GM12878 (cell line): ENCODE data around the gene FAM20B. TPM values are rescaled to one million over a fixed set of nuclear protein-coding genes. Genes with fewer than 3 reads are reported as not detected.

ENCODE experiments used
- ATAC-seq: fragments of 200-7000 bp; cut with Tn5 transposase; 3 replicates; pipeline ENCODE4 v1.9.1; 2020; ENCODE audit warnings: mild to moderate bottlenecking, moderate library complexity
- BruUV-seq: library from RNA; stranded (reverse); fragments of 400-500 nt; replicated peaks from 2 replicates; lab custom pipeline; 2021; lab: Mats Ljungman, UMichigan
- CTCF ChIA-PET: fragments of 300-600 bp; sonication (Branson Sonifier 250); formaldehyde crosslinking; extraction: SDS; loops from one replicate; lab custom pipeline; 2021; ENCODE audit warnings: inconsistent platforms; lab: Yijun Ruan, JAX
- POLR2A ChIA-PET: fragments of 350-600 bp; formaldehyde crosslinking; extraction: SDS; loops from one replicate; lab custom pipeline; 2021; ENCODE audit warnings: inconsistent platforms; lab: Charles Lee
- RAD21 ChIA-PET: fragments of 300-600 bp; sonication (Branson Sonifier 250); formaldehyde crosslinking; loops from one replicate; lab custom pipeline; 2023; ENCODE audit warnings: antibody characterized with exemption; ENCODE audit not compliant: unreplicated experiment; lab: Charles Lee
- SMC1A ChIA-PET: fragments of 300-600 bp; sonication (Branson Sonifier 250); formaldehyde crosslinking; loops from one replicate; lab custom pipeline; 2023; ENCODE audit not compliant: unreplicated experiment, uncharacterized antibody; lab: Charles Lee
- DNase-seq: peaks from one replicate; pipeline ENCODE4 v3.0.0-alpha.2; 2011; ENCODE audit warnings: low read depth, low spot score
- FAIRE-seq: peaks from 3 replicates; lab custom pipeline; 2011; peaks lifted over from hg19 to GRCh38; lab: Jason Lieb, UNC
- H2AFZ ChIP-seq: 2 replicates; pipeline ENCODE4 v1.6.0; 2011; ENCODE audit warnings: low read depth, low read length, control low read depth; ENCODE audit not compliant: control insufficient read depth
- H3K27ac ChIP-seq: 2 replicates; pipeline ENCODE4 v1.5.1; 2011; ENCODE audit warnings: control low read depth; ENCODE audit not compliant: control insufficient read depth, insufficient read depth
- H3K27me3 ChIP-seq, 2 experiments: replicated peaks in 1 of 2; 2 replicates each; pipeline versions ENCODE4 v1.6.0 to v1.6.1; 2011; ENCODE audit warnings: low read length in 1 of 2; ENCODE audit not compliant: control insufficient read depth in 2 of 2, insufficient read depth in 2 of 2
- H3K36me3 ChIP-seq, 2 experiments: 2 replicates each; pipeline ENCODE4 v1.5.1; 2011; ENCODE audit warnings: low read length in 1 of 2; ENCODE audit not compliant: control insufficient read depth in 2 of 2, insufficient read depth in 2 of 2
- H3K4me1 ChIP-seq: 2 replicates; pipeline ENCODE4 v1.6.1; 2011; ENCODE audit warnings: mild to moderate bottlenecking, low read length, moderate library complexity, mixed read lengths; ENCODE audit not compliant: control insufficient read depth, insufficient read depth
- H3K4me2 ChIP-seq: 2 replicates; pipeline ENCODE4 v1.6.0; 2011; ENCODE audit warnings: control low read depth; ENCODE audit not compliant: control insufficient read depth, insufficient read depth
- H3K4me3 ChIP-seq: fragments of 200-600 bp; sonication (generic); 2 replicates; pipeline ENCODE4 v1.5.1; 2016
- H3K79me2 ChIP-seq: 2 replicates; pipeline ENCODE4 v1.6.0; 2011; ENCODE audit warnings: low read length; ENCODE audit not compliant: control insufficient read depth, insufficient read depth
- H3K9ac ChIP-seq: 2 replicates; pipeline ENCODE4 v1.8.0; 2011; ENCODE audit warnings: low read length, control low read depth, mixed read lengths; ENCODE audit not compliant: control insufficient read depth, insufficient read depth
- H3K9me3 ChIP-seq: replicated peaks from 3 replicates; pipeline ENCODE4 v1.5.1; 2011; ENCODE audit warnings: mild to moderate bottlenecking, low read length; ENCODE audit not compliant: control insufficient read depth, insufficient read depth
- H4K20me1 ChIP-seq: 2 replicates; pipeline ENCODE4 v1.6.0; 2011; ENCODE audit not compliant: control insufficient read depth, insufficient read depth
- CEBPB ChIP-seq, 2 experiments: fragments of 150-350 bp in 1 of 2; IDR thresholded peaks; 2 replicates each; pipeline ENCODE4 v1.6.1; 2012 to 2014; ENCODE audit warnings: low read depth in 2 of 2, low read length in 2 of 2, borderline replicate concordance in 1 of 2, inconsistent platforms in 1 of 2
- CHD2 ChIP-seq: IDR thresholded peaks from 2 replicates; pipeline ENCODE4 v1.6.1; 2011; ENCODE audit warnings: low read depth, low read length, improper control_type of control experiment, borderline replicate concordance
- SIX5 ChIP-seq: IDR thresholded peaks from 2 replicates; pipeline ENCODE4 v1.6.1; 2011; ENCODE audit warnings: mild to moderate bottlenecking, low read depth, low read length, moderate library complexity; ENCODE audit not compliant: severe bottlenecking
- SMC3 ChIP-seq: IDR thresholded peaks from 2 replicates; pipeline ENCODE4 v1.6.1; 2011; ENCODE audit warnings: low read length, improper control_type of control experiment, borderline replicate concordance
- TCF3 ChIP-seq: IDR thresholded peaks from 2 replicates; pipeline ENCODE4 v1.6.1; 2012; ENCODE audit warnings: low read depth, mild to moderate bottlenecking, low read length, borderline replicate concordance; ENCODE audit not compliant: insufficient read depth
- TCF7 ChIP-seq: IDR thresholded peaks from 2 replicates; pipeline ENCODE4 v1.6.1; 2014; ENCODE audit warnings: antibody characterized with exemption, borderline replicate concordance
- ZNF217 ChIP-seq: fragments of 450-650 bp; IDR thresholded peaks from 2 replicates; pipeline ENCODE4 v1.6.1; 2017; ENCODE audit warnings: antibody characterized with exemption, mild to moderate bottlenecking
- ZNF24 ChIP-seq: fragments of 450-650 bp; IDR thresholded peaks from 2 replicates; pipeline ENCODE4 v1.6.1; 2017; ENCODE audit warnings: antibody characterized with exemption, mild to moderate bottlenecking
- WGBS: methylation state at CpG from one replicate; pipeline ENCODE4 v1.1.6; 2016; ENCODE audit warnings: low lambda C conversion rate; ENCODE audit not compliant: insufficient replicate concordance, insufficient coverage; ENCODE audit errors: missing lambda C conversion rate; 5-methylcytosine and 5-hydroxymethylcytosine counted together
- in situ Hi-C: fragments of 300-500 bp; cut with MboI; formaldehyde crosslinking; loops from 9 replicates; pipeline ENCODE4 v1.14.3; 2018; ENCODE audit warnings: mixed read lengths
- intact Hi-C: fragments of 100-400 bp; cut with micrococcal nuclease; formaldehyde crosslinking; loops from one replicate; pipeline ENCODE4 v1.14.2; 2022; ENCODE audit not compliant: unreplicated experiment
- polyA plus RNA-seq, 11 experiments: library from polyadenylated mRNA; depleted of rRNA in 4 of 11; unstranded in 6 of 11; stranded (reverse) in 5 of 11; fragments of >200 nt; fragmentation: Nextera tagmentation in 4 of 11; fragmentation: Illumina TruSeq in 1 of 11; extraction: Ambion mirVana in 4 of 11; extraction: Trizol in 1 of 11; gene quantifications; 1 replicate in 1 of 11; 2 replicates in 10 of 11; pipeline versions ENCODE4 v1.2.1 to v1.2.3, GENCODE V29; 2011 to 2016; ENCODE audit warnings: inconsistent platforms in 2 of 11, missing spikeins in 2 of 11, low read depth in 1 of 11
- total RNA-seq, 4 experiments: library from RNA; depleted of rRNA in 3 of 4; stranded (reverse); fragments of >200 nt in 3 of 4; fragmentation: Illumina TruSeq in 1 of 4; extraction: Trizol in 1 of 4; gene quantifications; 2 replicates each; pipeline versions ENCODE4 v1.2.1 to v1.2.3, GENCODE V29; 2013 to 2021
- TF ChIP-seq, protein P1 (sequence below): fragments of 450-650 bp; IDR thresholded peaks from 2 replicates; pipeline ENCODE4 v1.6.1; 2017; ENCODE audit warnings: antibody characterized with exemption, mild to moderate bottlenecking, moderate library complexity
- TF ChIP-seq, protein P2 (sequence below): fragments of 450-650 bp; formaldehyde crosslinking; IDR thresholded peaks from 2 replicates; pipeline ENCODE4 v1.4.0; 2022; ENCODE audit warnings: mild to moderate bottlenecking, moderate library complexity
- TF ChIP-seq, protein P3 (sequence below): fragments of 450-650 bp; formaldehyde crosslinking; IDR thresholded peaks from 2 replicates; pipeline ENCODE4 v1.5.0; 2022; ENCODE audit warnings: mild to moderate bottlenecking, missing genetic modification characterization
- TF ChIP-seq, protein P4 (sequence below): IDR thresholded peaks from 2 replicates; pipeline ENCODE4 v1.6.1; 2012; ENCODE audit warnings: low read depth, low read length, improper control_type of control experiment

Gene FAM20B
- total and polyA plus RNA-seq, 10 of the 15 experiments (the other 5 are each of a cell fraction or from before 2014, with no cell fraction given), result 2.4 to 25.6 (median 12.8) TPM

DNA sequence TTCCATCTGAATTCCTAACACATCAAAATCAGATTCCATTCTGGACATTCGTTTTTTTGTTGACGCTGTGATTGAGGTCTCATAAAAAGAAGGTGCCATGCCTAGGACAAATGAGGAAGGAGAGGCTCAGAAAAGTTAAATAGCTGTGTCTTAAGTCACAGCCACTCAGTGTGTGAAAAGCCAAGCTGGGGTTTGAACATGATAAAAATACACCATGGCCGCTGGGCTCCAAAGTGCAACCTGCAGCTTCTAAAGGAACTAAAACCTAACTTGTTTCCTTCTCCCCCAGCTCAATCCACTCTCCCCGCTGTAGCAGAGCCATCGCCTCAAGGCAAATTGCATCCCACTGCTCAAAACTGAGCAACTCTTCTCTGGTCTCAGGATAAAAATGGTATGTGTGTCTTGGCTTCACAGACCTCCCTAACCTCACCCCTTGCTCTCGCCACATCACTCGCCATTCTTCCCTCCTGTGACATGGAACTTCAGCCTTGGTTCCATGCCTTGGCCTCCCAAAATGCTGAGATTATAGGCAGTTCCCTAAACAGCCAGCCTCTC, 22.1 kb upstream of the FAM20B start:
- intact Hi-C loops, result loop anchor here (2.0 kb wide), 2 partner anchors 191 to 693 kb away; no protein-coding TSS in a partner anchor
- no peaks in the 10 kb centered on the region for H3K9me3 ChIP-seq
- no peak overlapping the region for H3K27ac ChIP-seq
- H2AFZ ChIP-seq, result no peak overlapping the region
- no peaks in the 10 kb centered on the region for H4K20me1 ChIP-seq
- H3K4me2 ChIP-seq, result no peak overlapping the region
- no peaks in the 10 kb centered on the region for H3K4me1 ChIP-seq
- no peaks in the 10 kb centered on the region for H3K27me3 ChIP-seq
- RAD21 ChIA-PET, result interaction anchor here (0.9 to 4.1 kb wide), 17 partner anchors 21 to 693 kb away, joined by 3 to 39 read pairs (median 4); no protein-coding TSS in a partner anchor
- CTCF ChIA-PET, result interaction anchor here (0.6 to 4.1 kb wide), 62 partner anchors 9 to 704 kb away, joined by 3 to 83 read pairs (median 4); partner anchors contain the start of gene AXDND1
- H3K9ac ChIP-seq, result no peak overlapping the region
- FAIRE-seq (no peak), DNase-seq (no peak), ATAC-seq (no peak)
- 67% methylated on average over 7 of the region's 7 CpGs for WGBS
- POLR2A ChIA-PET, result interaction anchor here (0.6 to 1.2 kb wide), 2 partner anchors 461 to 894 kb away, joined by 3 to 5 read pairs; no protein-coding TSS in a partner anchor
- no peak overlapping the region for H3K4me3 ChIP-seq
- H3K79me2 ChIP-seq, result no peaks in the 10 kb centered on the region
- BruUV-seq, result no TSS peak
- in situ Hi-C loops, result loop anchor here (5.0 kb wide), 1 partner anchor 231 kb away; no protein-coding TSS in a partner anchor
- H3K36me3 ChIP-seq, result no peaks in the 10 kb centered on the region
- SMC1A ChIA-PET, result interaction anchor here (0.8 to 3.2 kb wide), 24 partner anchors 11 to 691 kb away, joined by 3 to 34 read pairs (median 5); partner anchors contain the start of gene ANGPTL1
- TF ChIP-seq SIX5 (no peak), CEBPB (IDR thresholded peaks at IDR 0.05; ENCODE audit: borderline replicate concordance in 1 of 2, low read depth in 2 of 2, low read length in 2 of 2) (no peak), TCF3 (no peak), ZNF217 (no peak), ZNF24 (no peak), CHD2 (no peak), SMC3 (no peak), TCF7 (no peak)
- TF ChIP-seq, protein P1, sequence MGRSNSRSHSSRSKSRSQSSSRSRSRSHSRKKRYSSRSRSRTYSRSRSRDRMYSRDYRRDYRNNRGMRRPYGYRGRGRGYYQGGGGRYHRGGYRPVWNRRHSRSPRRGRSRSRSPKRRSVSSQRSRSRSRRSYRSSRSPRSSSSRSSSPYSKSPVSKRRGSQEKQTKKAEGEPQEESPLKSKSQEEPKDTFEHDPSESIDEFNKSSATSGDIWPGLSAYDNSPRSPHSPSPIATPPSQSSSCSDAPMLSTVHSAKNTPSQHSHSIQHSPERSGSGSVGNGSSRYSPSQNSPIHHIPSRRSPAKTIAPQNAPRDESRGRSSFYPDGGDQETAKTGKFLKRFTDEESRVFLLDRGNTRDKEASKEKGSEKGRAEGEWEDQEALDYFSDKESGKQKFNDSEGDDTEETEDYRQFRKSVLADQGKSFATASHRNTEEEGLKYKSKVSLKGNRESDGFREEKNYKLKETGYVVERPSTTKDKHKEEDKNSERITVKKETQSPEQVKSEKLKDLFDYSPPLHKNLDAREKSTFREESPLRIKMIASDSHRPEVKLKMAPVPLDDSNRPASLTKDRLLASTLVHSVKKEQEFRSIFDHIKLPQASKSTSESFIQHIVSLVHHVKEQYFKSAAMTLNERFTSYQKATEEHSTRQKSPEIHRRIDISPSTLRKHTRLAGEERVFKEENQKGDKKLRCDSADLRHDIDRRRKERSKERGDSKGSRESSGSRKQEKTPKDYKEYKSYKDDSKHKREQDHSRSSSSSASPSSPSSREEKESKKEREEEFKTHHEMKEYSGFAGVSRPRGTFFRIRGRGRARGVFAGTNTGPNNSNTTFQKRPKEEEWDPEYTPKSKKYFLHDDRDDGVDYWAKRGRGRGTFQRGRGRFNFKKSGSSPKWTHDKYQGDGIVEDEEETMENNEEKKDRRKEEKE, result no peak
- TF ChIP-seq, protein P2, sequence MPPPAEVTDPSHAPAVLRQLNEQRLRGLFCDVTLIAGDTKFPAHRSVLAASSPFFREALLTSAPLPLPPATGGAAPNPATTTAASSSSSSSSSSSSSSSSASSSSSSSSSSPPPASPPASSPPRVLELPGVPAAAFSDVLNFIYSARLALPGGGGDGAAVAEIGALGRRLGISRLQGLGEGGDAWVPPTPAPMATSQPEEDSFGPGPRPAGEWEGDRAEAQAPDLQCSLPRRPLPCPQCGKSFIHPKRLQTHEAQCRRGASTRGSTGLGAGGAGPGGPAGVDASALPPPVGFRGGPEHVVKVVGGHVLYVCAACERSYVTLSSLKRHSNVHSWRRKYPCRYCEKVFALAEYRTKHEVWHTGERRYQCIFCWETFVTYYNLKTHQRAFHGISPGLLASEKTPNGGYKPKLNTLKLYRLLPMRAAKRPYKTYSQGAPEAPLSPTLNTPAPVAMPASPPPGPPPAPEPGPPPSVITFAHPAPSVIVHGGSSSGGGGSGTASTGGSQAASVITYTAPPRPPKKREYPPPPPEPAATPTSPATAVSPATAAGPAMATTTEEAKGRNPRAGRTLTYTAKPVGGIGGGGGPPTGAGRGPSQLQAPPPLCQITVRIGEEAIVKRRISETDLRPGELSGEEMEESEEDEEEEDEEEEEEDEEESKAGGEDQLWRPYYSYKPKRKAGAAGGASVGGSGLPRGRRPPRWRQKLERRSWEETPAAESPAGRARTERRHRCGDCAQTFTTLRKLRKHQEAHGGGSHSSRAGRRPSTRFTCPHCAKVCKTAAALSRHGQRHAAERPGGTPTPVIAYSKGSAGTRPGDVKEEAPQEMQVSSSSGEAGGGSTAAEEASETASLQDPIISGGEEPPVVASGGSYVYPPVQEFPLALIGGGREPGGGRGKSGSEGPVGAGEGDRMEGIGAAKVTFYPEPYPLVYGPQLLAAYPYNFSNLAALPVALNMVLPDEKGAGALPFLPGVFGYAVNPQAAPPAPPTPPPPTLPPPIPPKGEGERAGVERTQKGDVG (CRISPR knock-in tag), result no peak
- TF ChIP-seq, protein P3, sequence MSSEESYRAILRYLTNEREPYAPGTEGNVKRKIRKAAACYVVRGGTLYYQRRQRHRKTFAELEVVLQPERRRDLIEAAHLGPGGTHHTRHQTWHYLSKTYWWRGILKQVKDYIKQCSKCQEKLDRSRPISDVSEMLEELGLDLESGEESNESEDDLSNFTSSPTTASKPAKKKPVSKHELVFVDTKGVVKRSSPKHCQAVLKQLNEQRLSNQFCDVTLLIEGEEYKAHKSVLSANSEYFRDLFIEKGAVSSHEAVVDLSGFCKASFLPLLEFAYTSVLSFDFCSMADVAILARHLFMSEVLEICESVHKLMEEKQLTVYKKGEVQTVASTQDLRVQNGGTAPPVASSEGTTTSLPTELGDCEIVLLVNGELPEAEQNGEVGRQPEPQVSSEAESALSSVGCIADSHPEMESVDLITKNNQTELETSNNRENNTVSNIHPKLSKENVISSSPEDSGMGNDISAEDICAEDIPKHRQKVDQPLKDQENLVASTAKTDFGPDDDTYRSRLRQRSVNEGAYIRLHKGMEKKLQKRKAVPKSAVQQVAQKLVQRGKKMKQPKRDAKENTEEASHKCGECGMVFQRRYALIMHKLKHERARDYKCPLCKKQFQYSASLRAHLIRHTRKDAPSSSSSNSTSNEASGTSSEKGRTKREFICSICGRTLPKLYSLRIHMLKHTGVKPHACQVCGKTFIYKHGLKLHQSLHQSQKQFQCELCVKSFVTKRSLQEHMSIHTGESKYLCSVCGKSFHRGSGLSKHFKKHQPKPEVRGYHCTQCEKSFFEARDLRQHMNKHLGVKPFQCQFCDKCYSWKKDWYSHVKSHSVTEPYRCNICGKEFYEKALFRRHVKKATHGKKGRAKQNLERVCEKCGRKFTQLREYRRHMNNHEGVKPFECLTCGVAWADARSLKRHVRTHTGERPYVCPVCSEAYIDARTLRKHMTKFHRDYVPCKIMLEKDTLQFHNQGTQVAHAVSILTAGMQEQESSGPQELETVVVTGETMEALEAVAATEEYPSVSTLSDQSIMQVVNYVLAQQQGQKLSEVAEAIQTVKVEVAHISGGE (CRISPR knock-in tag), result no peak
- TF ChIP-seq, protein P4, sequence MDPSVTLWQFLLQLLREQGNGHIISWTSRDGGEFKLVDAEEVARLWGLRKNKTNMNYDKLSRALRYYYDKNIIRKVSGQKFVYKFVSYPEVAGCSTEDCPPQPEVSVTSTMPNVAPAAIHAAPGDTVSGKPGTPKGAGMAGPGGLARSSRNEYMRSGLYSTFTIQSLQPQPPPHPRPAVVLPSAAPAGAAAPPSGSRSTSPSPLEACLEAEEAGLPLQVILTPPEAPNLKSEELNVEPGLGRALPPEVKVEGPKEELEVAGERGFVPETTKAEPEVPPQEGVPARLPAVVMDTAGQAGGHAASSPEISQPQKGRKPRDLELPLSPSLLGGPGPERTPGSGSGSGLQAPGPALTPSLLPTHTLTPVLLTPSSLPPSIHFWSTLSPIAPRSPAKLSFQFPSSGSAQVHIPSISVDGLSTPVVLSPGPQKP, result no peak
